ENCODE results near the gene GNG3.
"Not testable (repeated sequence)": the region's sequence is repeated elsewhere in the genome, so short reads cannot be mapped to it uniquely, and the experiment has no call there.

Gene GNG3

DNA sequence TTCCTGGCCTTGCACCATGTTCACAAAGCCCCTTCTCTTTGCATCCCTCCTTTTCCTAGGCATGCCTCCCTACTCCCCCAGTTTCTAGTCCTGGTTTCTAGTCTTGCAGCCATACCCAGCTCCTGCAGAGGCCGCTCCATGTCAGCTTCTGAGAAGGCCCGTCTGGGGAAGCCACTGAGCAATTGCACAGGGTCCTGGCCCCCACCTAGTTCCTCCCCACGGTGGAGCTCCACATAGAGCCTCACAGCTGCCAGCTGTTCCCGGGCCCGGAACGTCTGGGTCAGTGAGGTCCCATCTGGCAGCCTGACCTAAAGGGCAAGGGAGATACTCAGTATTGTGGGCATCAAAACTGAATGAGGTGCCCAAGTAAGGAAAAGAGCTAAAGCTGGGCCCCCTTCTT, 30.8 kb upstream of the GNG3 start:
- Histone ChIP-seq H3K9ac (ENCODE audit: low read length) (no peak overlapping the region), H3K27me3 (ENCODE audit: control insufficient read depth, insufficient read depth, low read length) (no peaks in the 10 kb centered on the region), H3K4me1 (ENCODE audit: control insufficient read depth, insufficient read depth, low read length) (peaks cover 10% of the 10 kb centered on the region), H3K27ac (ENCODE audit: low read depth, low read length) (no peak overlapping the region), H3K4me3 (ENCODE audit: low read length) (no peak overlapping the region), H3K36me3 (ENCODE audit: control insufficient read depth, insufficient read depth, low read length) (peaks cover 13% of the 10 kb centered on the region)

DNA sequence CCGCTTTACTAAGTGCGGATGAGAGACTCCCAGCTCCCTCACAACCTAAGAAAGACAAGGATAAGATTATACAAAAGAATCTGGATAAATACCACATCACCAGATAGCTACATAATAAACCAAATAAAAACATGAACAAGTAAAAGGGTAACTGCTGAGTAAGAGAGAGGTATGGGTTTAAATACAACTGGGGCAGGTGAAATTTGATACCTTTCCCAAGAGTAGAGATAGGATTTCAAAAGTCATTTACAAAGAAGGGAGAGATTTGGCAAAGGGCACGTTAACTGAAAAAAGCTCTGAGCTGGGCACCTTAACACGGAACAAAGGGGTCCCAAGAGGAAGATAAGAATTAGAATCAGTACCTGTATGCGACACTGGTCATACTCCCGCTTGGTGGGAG, 30.3 kb upstream of the GNG3 start:
- H3K9ac ChIP-seq (ENCODE audit: low read length): no peak overlapping the region
- no peak overlapping the region for H3K27ac ChIP-seq (ENCODE audit: low read depth, low read length)
- H3K4me3 ChIP-seq (ENCODE audit: low read length): no peak overlapping the region
- H3K27me3 ChIP-seq (ENCODE audit: control insufficient read depth, insufficient read depth, low read length): no peaks in the 10 kb centered on the region
- H3K4me1 ChIP-seq (ENCODE audit: control insufficient read depth, insufficient read depth, low read length): peaks cover 10% of the 10 kb centered on the region
- peaks cover 13% of the 10 kb centered on the region for H3K36me3 ChIP-seq (ENCODE audit: control insufficient read depth, insufficient read depth, low read length)

DNA sequence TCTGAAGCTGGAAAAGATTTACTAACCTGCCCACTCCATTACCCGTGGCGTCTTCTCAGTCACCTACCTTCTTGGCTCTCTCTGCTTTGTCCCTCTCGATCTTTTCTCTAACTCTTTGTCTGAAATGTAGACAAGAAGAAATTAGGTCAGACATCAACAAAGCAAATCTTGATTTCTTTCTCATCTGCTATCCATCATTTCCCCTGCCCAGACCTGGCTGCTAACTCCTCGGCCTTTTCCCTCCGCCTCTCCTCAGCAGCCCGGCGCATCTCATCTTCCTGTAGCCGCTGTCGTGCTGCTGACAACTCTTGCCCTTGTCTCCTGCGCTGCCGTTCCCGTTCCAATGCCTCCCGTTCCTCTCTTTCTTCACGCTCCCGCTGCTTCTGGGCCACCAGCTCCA, 29.8 kb upstream of the GNG3 start:
- Histone ChIP-seq H3K27ac (ENCODE audit: low read depth, low read length) (no peak overlapping the region), H3K9ac (ENCODE audit: low read length) (no peak overlapping the region), H3K4me1 (ENCODE audit: control insufficient read depth, insufficient read depth, low read length) (peaks cover 10% of the 10 kb centered on the region), H3K36me3 (ENCODE audit: control insufficient read depth, insufficient read depth, low read length) (peaks cover 13% of the 10 kb centered on the region), H3K4me3 (ENCODE audit: low read length) (peak overlapping the region; percentile 98), H3K27me3 (ENCODE audit: control insufficient read depth, insufficient read depth, low read length) (no peaks in the 10 kb centered on the region)

DNA sequence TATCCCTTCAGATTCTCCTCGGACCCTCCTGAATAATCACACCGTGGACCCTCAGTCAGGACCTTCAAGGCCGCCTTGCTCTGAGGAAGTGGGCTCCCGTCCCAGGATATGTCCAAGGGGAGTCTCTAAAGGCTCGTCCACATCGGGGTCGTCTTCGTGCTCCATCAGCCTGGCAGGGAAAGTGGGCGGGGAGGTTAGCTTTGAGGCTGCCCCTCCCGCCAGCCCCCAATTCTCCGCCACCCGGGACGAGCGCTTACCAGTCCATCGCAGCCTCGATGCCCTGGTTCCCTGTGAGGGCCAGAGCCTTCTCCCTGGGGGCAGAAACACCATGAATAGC, 29.1 kb upstream of the GNG3 start:
- no peaks in the 10 kb centered on the region for H3K27me3 ChIP-seq (ENCODE audit: control insufficient read depth, insufficient read depth, low read length)
- H3K4me1 ChIP-seq (ENCODE audit: control insufficient read depth, insufficient read depth, low read length): peaks cover 10% of the 10 kb centered on the region

DNA sequence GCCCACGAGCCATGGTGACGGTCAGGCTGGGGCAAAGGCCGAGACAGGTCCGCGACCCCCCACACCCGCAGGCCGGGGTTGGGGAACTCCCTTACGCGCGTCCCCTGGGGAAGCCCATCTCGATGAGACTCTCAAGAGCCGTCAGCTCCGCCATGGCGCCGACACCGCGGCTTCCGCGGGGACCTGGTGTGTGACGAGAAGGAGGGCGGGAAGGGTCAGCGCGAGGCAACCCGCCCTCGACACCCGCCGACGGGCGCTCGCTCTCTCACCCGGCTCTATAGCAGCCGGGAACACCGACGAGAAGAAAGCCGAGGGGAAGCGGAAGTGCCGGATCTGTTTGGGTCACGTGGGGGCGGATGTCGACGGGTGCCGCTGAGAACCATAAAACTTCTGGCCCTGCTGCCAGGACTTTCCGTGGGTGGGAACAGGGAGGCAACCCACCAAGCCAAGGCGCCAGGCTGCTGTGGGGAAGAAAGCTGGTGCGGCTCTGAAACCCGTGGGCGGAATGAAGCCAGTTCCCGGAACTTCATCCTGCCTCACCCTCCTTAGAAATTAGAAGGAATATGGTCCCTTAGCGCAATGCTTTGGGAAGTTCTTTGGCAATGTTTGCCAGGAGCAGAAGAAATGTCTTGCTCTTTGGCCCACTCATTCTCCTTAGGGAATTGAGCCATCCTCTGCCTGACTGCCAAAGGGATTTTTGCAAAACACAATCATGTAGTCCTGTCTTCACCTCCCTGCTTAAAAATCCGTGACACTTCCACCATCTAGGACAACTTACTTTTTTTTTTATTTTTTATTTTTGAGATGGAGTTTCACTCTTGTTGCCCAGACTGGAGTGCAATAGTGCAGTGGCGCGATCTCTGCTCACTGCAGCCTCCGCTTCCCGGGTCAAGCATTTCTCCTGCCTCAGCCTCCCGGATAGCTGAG, 28.4 kb upstream of the GNG3 start, which contains the start of gene UBXN1:
Gene UBXN1 (minus strand): TSS at position 304 of the 927 bp plus-strand sequence. CDS start 150 bp downstream, at position 154.
- Histone ChIP-seq H3K4me1 (ENCODE audit: control insufficient read depth, insufficient read depth, low read length) (peaks cover 10% of the 10 kb centered on the region), H3K27me3 (ENCODE audit: control insufficient read depth, insufficient read depth, low read length) (no peaks in the 10 kb centered on the region), H3K9ac (ENCODE audit: low read length) (peak within 1 kb of the TSS; percentile 84), H3K36me3 (ENCODE audit: control insufficient read depth, insufficient read depth, low read length) (peaks cover 13% of the 10 kb centered on the region), H3K4me3 (ENCODE audit: low read length) (peak within 1 kb of the TSS; percentile 98), H3K27ac (ENCODE audit: low read depth, low read length) (peak within 1 kb of the TSS; percentile 87)

More for the DNA sequence above, 29.1 kb upstream of the GNG3 start:
- Histone ChIP-seq H3K36me3 (ENCODE audit: control insufficient read depth, insufficient read depth, low read length) (peaks cover 13% of the 10 kb centered on the region), H3K27ac (ENCODE audit: low read depth, low read length) (peak overlapping the region; percentile 87), H3K4me3 (ENCODE audit: low read length) (peak overlapping the region; percentile 98), H3K9ac (ENCODE audit: low read length) (peak overlapping the region; percentile 84)

DNA sequence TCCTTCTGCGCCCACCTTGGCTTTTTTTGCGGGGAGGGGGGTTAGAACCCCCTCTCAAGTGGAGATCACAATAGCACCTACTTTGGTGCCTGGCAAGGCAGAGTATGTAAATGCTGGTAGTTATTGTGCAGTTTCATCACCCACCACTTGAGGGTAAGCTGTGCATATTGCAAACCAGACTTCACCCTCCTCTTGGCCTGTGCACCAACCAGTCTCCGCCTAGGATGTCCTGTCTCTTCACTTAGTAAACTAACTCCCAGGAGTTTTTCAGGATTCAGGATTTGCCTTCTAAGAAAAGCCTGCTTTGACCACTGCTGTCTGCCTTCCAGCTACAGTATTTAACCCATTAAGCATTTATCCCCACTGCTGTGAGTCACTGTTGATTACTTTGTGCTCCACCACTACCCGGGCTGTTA, 26.6 kb upstream of the GNG3 start:
- peaks cover 7% of the 10 kb centered on the region for H3K4me1 ChIP-seq (ENCODE audit: control insufficient read depth, insufficient read depth, low read length)
- no peak overlapping the region for H3K27ac ChIP-seq (ENCODE audit: low read depth, low read length)
- no peak overlapping the region for H3K9ac ChIP-seq (ENCODE audit: low read length)
- peaks cover 9% of the 10 kb centered on the region for H3K36me3 ChIP-seq (ENCODE audit: control insufficient read depth, insufficient read depth, low read length)
- H3K4me3 ChIP-seq (ENCODE audit: low read length): no peak overlapping the region
- no peaks in the 10 kb centered on the region for H3K27me3 ChIP-seq (ENCODE audit: control insufficient read depth, insufficient read depth, low read length)

DNA sequence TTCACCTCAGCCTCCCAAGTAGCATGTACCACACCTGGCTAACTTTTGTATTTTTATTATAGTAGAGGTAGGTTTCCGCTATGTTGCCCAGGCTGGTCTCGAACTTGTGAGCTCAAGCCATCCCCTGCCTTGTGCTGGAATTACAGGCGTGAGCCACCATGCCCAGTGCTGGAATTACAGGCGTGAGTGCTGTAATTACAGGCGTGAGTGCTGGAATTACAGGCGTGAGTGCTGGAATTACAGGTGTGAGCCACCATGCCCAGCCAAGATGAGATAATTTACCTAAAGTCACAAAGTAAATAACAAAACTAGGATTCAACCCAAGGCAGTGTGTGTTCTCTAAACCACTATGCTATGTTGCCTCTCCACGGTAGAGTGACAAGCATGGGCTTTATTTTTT, 25.0 kb upstream of the GNG3 start:
- no peaks in the 10 kb centered on the region for H3K27me3 ChIP-seq (ENCODE audit: control insufficient read depth, insufficient read depth, low read length)
- no peak overlapping the region for H3K4me3 ChIP-seq (ENCODE audit: low read length)

DNA sequence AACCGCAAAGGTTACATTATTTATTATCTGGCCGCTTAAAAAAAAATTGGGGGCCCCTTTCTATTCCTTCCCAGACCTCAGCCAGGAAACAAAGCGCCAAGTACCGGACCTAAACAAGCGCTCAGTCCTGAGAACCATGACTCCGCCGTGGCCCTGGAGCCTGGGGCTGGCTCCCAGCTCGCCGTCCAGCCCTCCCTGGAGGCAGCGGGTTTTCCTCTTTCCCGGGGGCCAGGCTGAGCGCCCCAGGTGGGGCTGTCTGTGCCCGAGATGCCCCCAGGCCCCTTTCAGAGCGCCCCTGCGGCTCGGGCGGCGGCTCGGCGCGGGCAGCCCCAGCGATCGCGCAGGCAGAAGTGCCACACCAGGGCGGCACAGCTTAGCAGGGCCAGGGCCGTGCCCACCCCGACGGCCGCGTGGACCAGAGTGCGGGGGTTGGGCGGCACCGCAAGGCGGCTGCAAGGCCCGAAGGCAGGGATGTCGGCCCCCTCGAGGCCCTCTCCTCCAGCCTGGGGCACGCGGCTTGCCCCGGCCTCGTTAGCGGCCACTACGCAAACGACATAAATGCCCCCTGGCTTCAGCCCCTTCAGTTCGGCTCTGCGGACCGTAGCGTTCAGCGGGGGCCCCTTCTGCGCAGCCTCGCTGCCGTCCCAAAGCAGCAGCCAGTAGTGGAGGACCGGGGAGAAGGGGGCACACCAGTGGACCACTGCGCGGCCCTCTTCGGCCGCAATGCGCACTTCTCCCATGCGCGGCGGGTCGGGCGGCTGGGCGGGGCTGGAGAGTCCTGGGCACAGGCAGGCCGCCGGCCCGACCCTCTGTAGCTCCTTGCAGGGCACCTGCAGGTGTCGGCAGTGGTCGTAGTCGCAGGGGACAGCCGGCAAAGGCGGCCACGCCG, 19.7 kb upstream of the GNG3 start:
- Histone ChIP-seq H3K9ac (ENCODE audit: low read length) (no peak overlapping the region), H3K27ac (ENCODE audit: low read depth, low read length) (peak overlapping the region; percentile 37), H3K4me3 (ENCODE audit: low read length) (peak overlapping the region; percentile 49), H3K36me3 (ENCODE audit: control insufficient read depth, insufficient read depth, low read length) (peaks cover 12% of the 10 kb centered on the region), H3K4me1 (ENCODE audit: control insufficient read depth, insufficient read depth, low read length) (peaks cover 2% of the 10 kb centered on the region), H3K27me3 (ENCODE audit: control insufficient read depth, insufficient read depth, low read length) (peaks cover 5% of the 10 kb centered on the region)

More for the DNA sequence above, 25.0 kb upstream of the GNG3 start:
- peaks cover 4% of the 10 kb centered on the region for H3K36me3 ChIP-seq (ENCODE audit: control insufficient read depth, insufficient read depth, low read length)
- H3K27ac ChIP-seq (ENCODE audit: low read depth, low read length): no peak overlapping the region
- peaks cover 7% of the 10 kb centered on the region for H3K4me1 ChIP-seq (ENCODE audit: control insufficient read depth, insufficient read depth, low read length)
- H3K9ac ChIP-seq (ENCODE audit: low read length): no peak overlapping the region

DNA sequence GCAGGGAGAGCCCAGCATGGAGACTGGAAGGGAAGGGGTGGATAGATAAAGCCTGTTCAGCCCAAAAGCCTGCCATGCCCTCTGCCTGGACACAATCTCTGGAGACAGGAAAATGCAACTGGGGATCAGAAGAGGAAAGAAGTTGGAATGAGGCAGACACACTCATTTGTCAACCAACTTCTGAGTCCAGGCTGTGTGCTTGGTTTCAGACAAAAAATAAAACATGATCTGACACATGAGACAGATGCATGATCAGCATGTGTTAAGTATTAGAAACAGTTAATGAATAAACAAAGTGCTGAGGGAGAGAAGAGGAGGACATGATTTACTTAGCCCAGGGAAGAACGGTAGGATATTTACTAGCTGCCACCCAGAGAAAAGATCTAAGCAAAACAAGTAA, 19.0 kb upstream of the GNG3 start:
- H3K4me1 ChIP-seq (ENCODE audit: control insufficient read depth, insufficient read depth, low read length): peaks cover 2% of the 10 kb centered on the region
- no peak overlapping the region for H3K9ac ChIP-seq (ENCODE audit: low read length)
- H3K4me3 ChIP-seq (ENCODE audit: low read length): peak overlapping the region; percentile 49
- H3K27me3 ChIP-seq (ENCODE audit: control insufficient read depth, insufficient read depth, low read length): peaks cover 5% of the 10 kb centered on the region
- peaks cover 14% of the 10 kb centered on the region for H3K36me3 ChIP-seq (ENCODE audit: control insufficient read depth, insufficient read depth, low read length)
- H3K27ac ChIP-seq (ENCODE audit: low read depth, low read length): peak overlapping the region; percentile 36

DNA sequence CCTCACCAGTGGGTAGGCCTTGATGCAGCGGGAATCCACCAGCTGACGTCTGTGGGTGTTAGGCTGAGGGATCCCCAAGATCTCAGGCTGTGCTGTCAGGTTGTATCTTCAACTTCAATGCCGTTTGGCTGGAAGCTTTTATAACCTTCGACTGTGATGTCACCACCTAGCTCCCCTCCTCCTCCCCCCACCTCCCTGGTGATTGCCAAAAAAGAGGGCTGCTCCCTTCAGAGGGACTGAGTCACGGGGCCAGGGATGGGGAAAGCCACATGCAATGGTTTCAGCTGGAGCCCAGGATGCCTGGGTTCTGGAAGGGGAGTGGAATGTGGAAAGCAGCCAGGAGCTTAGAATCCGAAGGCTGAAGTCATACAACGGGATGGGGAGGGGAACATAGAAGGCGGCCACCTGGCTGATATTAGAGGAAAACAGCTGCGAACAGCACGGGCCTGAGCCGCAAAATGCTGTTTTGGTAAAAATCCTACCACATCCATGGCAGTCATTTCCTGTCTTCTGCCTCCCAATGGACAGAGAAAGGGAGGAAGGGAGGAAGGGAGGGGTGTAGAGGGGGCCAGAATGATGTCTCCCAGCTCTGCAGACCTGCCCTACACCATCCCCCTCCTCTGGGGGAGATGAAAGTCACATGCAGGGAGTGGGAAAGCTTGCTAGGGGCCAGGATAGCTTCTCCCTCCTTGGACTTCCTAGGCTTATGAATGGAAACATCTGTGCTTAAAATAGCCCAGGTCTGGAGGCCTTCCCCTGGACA, 17.9 kb upstream of the GNG3 start, which contains the start of gene LRRN4CL:
Gene LRRN4CL (minus strand): TSS at position 110 of the 763 bp plus-strand sequence. CDS start 1,022 bp downstream, outside the sequence.
- Histone ChIP-seq H3K36me3 (ENCODE audit: control insufficient read depth, insufficient read depth, low read length) (peaks cover 14% of the 10 kb centered on the region), H3K4me3 (ENCODE audit: low read length) (peak within 1 kb of the TSS; percentile 58), H3K27me3 (ENCODE audit: control insufficient read depth, insufficient read depth, low read length) (peaks cover 5% of the 10 kb centered on the region), H3K9ac (ENCODE audit: low read length) (no peak within 1 kb of the TSS), H3K4me1 (ENCODE audit: control insufficient read depth, insufficient read depth, low read length) (peaks cover 2% of the 10 kb centered on the region), H3K27ac (ENCODE audit: low read depth, low read length) (peak within 1 kb of the TSS; percentile 74)

DNA sequence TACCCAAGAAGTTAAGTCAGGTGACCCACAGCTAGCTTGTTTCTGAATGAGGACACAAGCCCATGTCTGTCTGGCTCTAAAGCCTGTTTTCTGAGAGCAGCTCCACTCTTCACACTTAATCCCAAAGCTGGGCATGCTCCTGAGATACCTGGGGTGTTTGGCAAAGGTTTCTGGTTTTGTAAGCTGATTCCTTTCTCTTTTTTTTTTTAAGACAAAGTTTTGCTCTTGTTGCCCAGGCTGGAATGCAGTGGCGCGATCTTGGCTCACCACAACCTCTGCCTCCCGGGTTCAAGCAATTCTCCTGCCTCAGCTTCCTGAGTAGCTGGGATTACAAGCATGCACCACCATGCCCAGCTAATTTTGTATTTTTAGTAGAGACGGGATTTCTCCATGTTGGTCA, 13.9 kb upstream of the GNG3 start:
- not testable (repeated sequence) for H3K4me3 ChIP-seq (ENCODE audit: low read length); H3K27ac ChIP-seq (ENCODE audit: low read depth, low read length)
- peaks cover 14% of the 10 kb centered on the region for H3K36me3 ChIP-seq (ENCODE audit: control insufficient read depth, insufficient read depth, low read length)

More for the DNA sequence above, 13.9 kb upstream of the GNG3 start:
- not testable (repeated sequence) for H3K4me1 ChIP-seq (ENCODE audit: control insufficient read depth, insufficient read depth, low read length); H3K27me3 ChIP-seq (ENCODE audit: control insufficient read depth, insufficient read depth, low read length); H3K9ac ChIP-seq (ENCODE audit: low read length)
